IMR-90 (cell line): Measurements from ENCODE around the gene AGMO. TPM values are rescaled to one million over a fixed set of nuclear protein-coding genes. Genes with fewer than 3 reads are reported as not detected.

ENCODE experiments used
- ATAC-seq: fragments of 200-7000 bp; cut with Tn5 transposase; 2 replicates; pipeline ENCODE4 v1.9.1; 2020; ENCODE audit warnings: low read depth, mild to moderate bottlenecking, moderate library complexity
- BruUV-seq: library from RNA; stranded (reverse); fragments of 400-500 nt; replicated peaks from 2 replicates; lab custom pipeline; 2021; lab: Mats Ljungman, UMichigan
- CTCF ChIA-PET: fragments of 300-600 bp; formaldehyde crosslinking; extraction: SDS; loops from one replicate; lab custom pipeline; 2021; ENCODE audit warnings: antibody characterized with exemption; lab: Yijun Ruan, JAX
- POLR2A ChIA-PET: fragments of 300-600 bp; sonication (Branson Sonifier 250); formaldehyde crosslinking; loops from one replicate; lab custom pipeline; 2022; ENCODE audit warnings: antibody characterized with exemption; ENCODE audit not compliant: unreplicated experiment; lab: Charles Lee
- DNase-seq: peaks from one replicate; pipeline ENCODE4 v3.0.0; 2013
- H2AFZ ChIP-seq: replicated peaks from 2 replicates; pipeline ENCODE3; 2013; ENCODE audit warnings: low read length, mild to moderate bottlenecking; ENCODE audit not compliant: poor library complexity
- H2AK5ac ChIP-seq: 2 replicates; pipeline ENCODE4 v1.6.1; 2013; ENCODE audit warnings: low read depth, low read length, inconsistent platforms
- H2AK9ac ChIP-seq: replicated peaks from 2 replicates; pipeline ENCODE3; 2013; ENCODE audit warnings: mild to moderate bottlenecking, low read depth, low read length, moderate library complexity; ENCODE audit not compliant: poor library complexity
- H2BK120ac ChIP-seq: 2 replicates; pipeline ENCODE4 v1.6.1; 2013; ENCODE audit warnings: low read depth, low read length, inconsistent platforms
- H2BK15ac ChIP-seq: 3 replicates; pipeline ENCODE4 v1.6.1; 2013; ENCODE audit warnings: low read depth, low read length, inconsistent platforms
- H2BK20ac ChIP-seq: 2 replicates; pipeline ENCODE4 v1.6.1; 2013; ENCODE audit warnings: low read depth, mild to moderate bottlenecking, inconsistent platforms, low read length, moderate library complexity
- H2BK5ac ChIP-seq: 2 replicates; pipeline ENCODE4 v1.6.1; 2013; ENCODE audit warnings: mild to moderate bottlenecking, low read depth, low read length, inconsistent platforms; ENCODE audit not compliant: poor library complexity, severe bottlenecking
- H3K14ac ChIP-seq: replicated peaks from 2 replicates; pipeline ENCODE4 v1.6.1; 2013; ENCODE audit warnings: low read depth, low read length, inconsistent platforms
- H3K18ac ChIP-seq: 2 replicates; pipeline ENCODE4 v1.6.1; 2013; ENCODE audit warnings: low read depth, low read length, control low read depth
- H3K23ac ChIP-seq: 2 replicates; pipeline ENCODE4 v1.6.1; 2013; ENCODE audit warnings: low read depth, low read length, inconsistent platforms
- H3K27ac ChIP-seq: 2 replicates; pipeline ENCODE4 v1.5.1; 2013; ENCODE audit warnings: mild to moderate bottlenecking, control low read depth, low read length; ENCODE audit not compliant: insufficient read depth
- H3K27me3 ChIP-seq: 2 replicates; pipeline ENCODE4 v1.6.1; 2013; ENCODE audit warnings: low read length; ENCODE audit not compliant: control insufficient read depth, insufficient read depth
- H3K36me3 ChIP-seq: 2 replicates; pipeline ENCODE4 v1.6.1; 2013; ENCODE audit warnings: low read length, mixed read lengths; ENCODE audit not compliant: control insufficient read depth, insufficient read depth
- H3K4ac ChIP-seq: 2 replicates; pipeline ENCODE4 v1.6.1; 2013; ENCODE audit warnings: low read depth, low read length, inconsistent platforms
- H3K4me1 ChIP-seq: 2 replicates; pipeline ENCODE4 v1.6.1; 2013; ENCODE audit warnings: low read length, mixed read lengths; ENCODE audit not compliant: control insufficient read depth, insufficient read depth
- H3K4me2 ChIP-seq: 2 replicates; pipeline ENCODE4 v1.6.1; 2013; ENCODE audit warnings: low read depth, mild to moderate bottlenecking, control low read depth, low read length, moderate library complexity
- H3K4me3 ChIP-seq: 2 replicates; pipeline ENCODE4 v1.5.1; 2013; ENCODE audit warnings: low read depth, mild to moderate bottlenecking, control low read depth, low read length, moderate library complexity; ENCODE audit not compliant: insufficient read depth
- H3K56ac ChIP-seq: 2 replicates; pipeline ENCODE4 v1.6.1; 2013; ENCODE audit warnings: low read length, inconsistent platforms; ENCODE audit not compliant: insufficient read depth; ENCODE audit errors: extremely low read depth
- H3K79me1 ChIP-seq, 2 experiments: 2 replicates each; pipeline ENCODE4 v1.6.1; 2013; ENCODE audit warnings: low read length in 2 of 2, inconsistent platforms in 1 of 2, low read depth in 1 of 2
- H3K9ac ChIP-seq: 2 replicates; pipeline ENCODE4 v1.6.1; 2013; ENCODE audit warnings: low read depth, low read length, control low read depth
- H3K9me1 ChIP-seq: 2 replicates; pipeline ENCODE4 v1.6.1; 2013; ENCODE audit warnings: low read length, inconsistent platforms; ENCODE audit not compliant: insufficient read depth
- H3K9me3 ChIP-seq: 2 replicates; pipeline ENCODE4 v1.6.1; 2013; ENCODE audit warnings: low read length; ENCODE audit not compliant: control insufficient read depth, insufficient read depth
- H4K20me1 ChIP-seq: 2 replicates; pipeline ENCODE4 v1.6.1; 2013; ENCODE audit warnings: low read length, inconsistent platforms; ENCODE audit not compliant: insufficient read depth
- H4K5ac ChIP-seq: 2 replicates; pipeline ENCODE4 v1.6.1; 2013; ENCODE audit warnings: mild to moderate bottlenecking, low read depth, low read length, control low read depth
- H4K8ac ChIP-seq, 2 experiments: 2 replicates each; pipeline ENCODE4 v1.6.1; 2013; ENCODE audit warnings: low read depth in 2 of 2, low read length in 2 of 2, control low read depth in 1 of 2, inconsistent platforms in 1 of 2
- H4K91ac ChIP-seq: 2 replicates; pipeline ENCODE4 v1.6.1; 2013; ENCODE audit warnings: low read depth, low read length, inconsistent platforms; ENCODE audit not compliant: insufficient read depth
- CHD1 ChIP-seq: IDR thresholded peaks from 2 replicates; pipeline ENCODE4 v1.6.1; 2012; ENCODE audit warnings: low read depth, low read length, improper control_type of control experiment
- ELK1 ChIP-seq: fragments of 150-350 bp; IDR thresholded peaks from 2 replicates; pipeline ENCODE4 v1.6.1; 2016; ENCODE audit warnings: low read depth, mild to moderate bottlenecking, low read length, moderate library complexity, borderline replicate concordance
- MAFK ChIP-seq: IDR thresholded peaks from 2 replicates; pipeline ENCODE4 v1.6.1; 2012; ENCODE audit warnings: low read depth, low read length, improper control_type of control experiment
- MAZ ChIP-seq: IDR thresholded peaks from 2 replicates; pipeline ENCODE4 v1.6.1; 2012; ENCODE audit warnings: low read depth, mild to moderate bottlenecking, low read length, improper control_type of control experiment, moderate library complexity, borderline replicate concordance
- POLR2A ChIP-seq: IDR thresholded peaks from 2 replicates; pipeline ENCODE4 v1.6.1; 2012; ENCODE audit warnings: mild to moderate bottlenecking, low read depth, low read length
- RAD21 ChIP-seq: IDR thresholded peaks from 2 replicates; pipeline ENCODE4 v1.6.1; 2012; ENCODE audit warnings: low read length, improper control_type of control experiment
- RCOR1 ChIP-seq: IDR thresholded peaks from 2 replicates; pipeline ENCODE4 v1.6.1; 2012; ENCODE audit warnings: mild to moderate bottlenecking, low read length, improper control_type of control experiment; ENCODE audit not compliant: insufficient replicate concordance
- WGBS, 2 experiments: methylation state at CpG; one replicate each; pipeline versions ENCODE4 v1.1.5 to v1.1.7; 2013; ENCODE audit warnings: missing lambda C conversion rate in 2 of 2; ENCODE audit not compliant: insufficient read length in 1 of 2; ENCODE audit errors: extremely low coverage in 2 of 2; 5-methylcytosine and 5-hydroxymethylcytosine counted together
- dilution Hi-C: fragments of 300-500 bp; cut with HindIII; formaldehyde crosslinking; loops from one replicate; pipeline ENCODE4 v1.14.3; 2018; ENCODE audit warnings: low sequenced_read_pairs; ENCODE audit not compliant: unreplicated experiment
- in situ Hi-C: fragments of 300-500 bp; cut with MboI; formaldehyde crosslinking; loops from 3 replicates; pipeline ENCODE4 v1.14.3; 2019; ENCODE audit warnings: low sequenced_read_pairs, inconsistent platforms, mixed read lengths
- intact Hi-C: fragments of 100-400 bp; cut with micrococcal nuclease; formaldehyde crosslinking; loops from 2 replicates; pipeline ENCODE4 v1.10.0; 2022
- polyA plus RNA-seq, 3 experiments: library from polyadenylated mRNA; depleted of rRNA; stranded (reverse); fragments of >200 nt; gene quantifications; 2 replicates each; pipeline ENCODE4 v1.2.3, GENCODE V29; 2012; ENCODE audit warnings: low replicate concordance in 1 of 3
- total RNA-seq: library from RNA; depleted of rRNA; stranded (reverse); fragments of >200 nt; gene quantifications from 2 replicates; pipeline ENCODE4 v1.2.3, GENCODE V29; 2012

Gene AGMO
- total and polyA plus RNA-seq, 2 of the 4 experiments (the other 2 are of a cell fraction), result not detected

GRCh38 chr7:15554744-15555143 is 7.1 kb downstream of the AGMO start:
- Histone ChIP-seq H3K27me3 (no peaks in the 10 kb centered on the region), H2AFZ (no peak overlapping the region), H3K14ac (no peak overlapping the region), H3K4me1 (peaks cover 2% of the 10 kb centered on the region; the same call in 1 of the 2 replicates), H3K4me2 (no peak overlapping the region), H4K8ac (no peak overlapping the region), H2BK120ac (0 out of 2 replicates have a peak overlapping the region, but pooled peaks have one; percentile 48), H3K27ac (no peak overlapping the region), H3K4ac (0 out of 2 replicates have a peak overlapping the region, but pooled peaks have one; percentile 2), H3K23ac (no peak overlapping the region), H3K18ac (no peak overlapping the region; the same call in 1 of the 2 replicates), H2AK9ac (no peak overlapping the region), H3K9ac (no peak overlapping the region), H4K20me1 (no peaks in the 10 kb centered on the region), H2AK5ac (no peak overlapping the region), H2BK15ac (no peak overlapping the region), H4K5ac (no peak overlapping the region), H2BK5ac (no peak overlapping the region), H2BK20ac (peak overlapping the region; percentile 61; the same call in 1 of the 2 replicates), H4K91ac (no peak overlapping the region), H3K79me1 (no peaks in the 10 kb centered on the region), H3K56ac (no peak overlapping the region), H3K9me3 (no peaks in the 10 kb centered on the region), H3K36me3 (no peaks in the 10 kb centered on the region), H3K4me3 (no peak overlapping the region), H3K9me1 (no peaks in the 10 kb centered on the region)
- CTCF ChIA-PET, result interaction anchor here (0.8 kb wide), 1 partner anchor 66 kb away, joined by 3 read pairs; no protein-coding TSS in a partner anchor
- DNase-seq (no peak), ATAC-seq (no peak)
- BruUV-seq, result no TSS peak
- POLR2A ChIA-PET, result no interaction called here
- intact Hi-C loops, result loop anchor here (1.0 to 5.0 kb wide), 2 partner anchors 228 to 247 kb away; no protein-coding TSS in a partner anchor
- dilution Hi-C loops, result no loop called here
- TF ChIP-seq MAZ, result no peak
- TF ChIP-seq MAFK, result no peak
- TF ChIP-seq RAD21, result no peak
- no peak for TF ChIP-seq RCOR1
- TF ChIP-seq ELK1, result no peak
- no peak for TF ChIP-seq CHD1
- no peak for TF ChIP-seq POLR2A
- no CpG with 5 or more reads among the region's 3 CpGs for WGBS, 2 experiments
- in situ Hi-C loops, result no loop called here
